Fibroblast of skin of left quadriceps (primary cell): Measurements from ENCODE around the gene PZP.
"Not testable (repeated sequence)": the region's sequence is repeated elsewhere in the genome, so short reads cannot be mapped to it uniquely, and the experiment has no call there.

Experiments
- DNase-seq, 2 experiments: peaks; one replicate each; pipeline ENCODE4 v3.0.0-alpha.2; 2013; ENCODE audit warnings: low read depth in 2 of 2

Gene PZP

GRCh38 chr12:9184276-9184675 lies 23.9 kb downstream of the PZP start:
- DNase-seq: no peak

DNA sequence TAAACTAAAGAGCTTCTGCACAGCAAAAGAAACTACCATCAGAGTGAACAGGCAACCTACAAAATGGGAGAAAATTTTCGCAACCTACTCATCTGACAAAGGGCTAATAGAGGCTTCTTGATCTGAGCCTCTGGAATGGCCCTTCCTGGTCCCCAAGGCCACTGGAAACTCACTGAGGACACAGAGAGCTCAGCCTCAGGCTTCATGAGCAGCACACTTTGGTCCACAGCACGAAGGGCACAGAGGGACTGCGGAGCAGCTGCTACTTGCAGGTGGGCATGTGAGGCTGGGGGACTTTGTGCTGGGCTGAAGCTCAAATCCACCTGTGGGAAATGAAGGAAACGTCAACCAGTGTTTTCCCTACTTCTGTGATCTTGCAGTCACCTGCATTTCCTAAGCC lies 27.4 kb downstream of the PZP start:
- DNase-seq: no peak

- DNase-seq: no peak
Observed at GRCh38 chr12:9179781-9180180, 28.4 kb downstream of the PZP start.

DNA sequence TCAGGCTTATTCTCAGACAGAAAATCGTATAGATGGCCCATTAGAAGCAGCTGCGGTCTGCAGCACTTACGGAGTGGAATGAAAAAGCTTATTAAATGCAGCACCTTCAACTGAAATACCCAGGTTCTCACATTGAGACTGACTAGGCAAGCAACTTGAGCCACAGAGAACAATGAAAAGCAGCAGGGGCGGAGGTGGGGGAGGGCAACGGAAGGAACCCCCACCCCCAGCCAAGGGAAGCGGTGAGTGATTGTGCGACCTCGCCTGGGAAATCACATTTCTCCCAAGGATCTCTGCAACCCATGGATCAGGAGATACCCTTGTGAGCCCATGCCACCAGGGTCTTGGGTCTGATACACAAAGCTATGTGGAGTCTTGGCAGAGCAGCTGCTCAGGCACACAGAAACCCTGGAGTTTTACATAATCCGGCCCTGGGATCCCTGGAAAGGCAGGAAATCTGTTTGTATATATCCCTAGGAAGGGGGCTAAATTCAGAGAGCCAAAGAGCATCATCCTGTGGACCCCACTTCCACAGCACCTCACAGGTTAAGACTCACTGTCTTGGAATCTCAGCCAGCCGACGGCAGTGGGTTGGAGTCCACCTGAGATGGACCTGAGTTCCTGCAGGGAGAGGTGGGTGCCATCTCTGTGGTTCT lies 38.1 kb downstream of the PZP start:
- no peak for DNase-seq

- DNase-seq: not testable (repeated sequence)
Observed at GRCh38 chr12:9167345-9167744, 40.9 kb downstream of the PZP start.

DNA sequence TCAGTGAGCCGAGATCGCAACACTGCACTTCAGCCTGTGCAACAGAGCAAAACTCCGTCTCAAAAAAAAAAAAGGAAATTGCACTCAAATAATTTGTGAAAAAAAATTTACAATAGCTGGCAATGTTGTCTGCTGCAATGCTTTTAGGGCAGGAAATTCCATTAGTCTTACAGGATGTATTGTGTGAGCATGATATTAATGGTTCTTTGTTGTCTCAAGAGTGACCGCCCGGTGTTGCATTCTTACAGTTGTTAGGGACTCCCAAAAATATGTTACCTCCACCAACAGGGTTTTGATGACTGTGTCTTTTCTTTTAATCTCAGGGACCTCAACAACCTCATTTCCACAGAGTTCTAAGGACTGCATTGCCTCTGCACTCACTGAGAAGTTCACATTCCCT lies 44.8 kb downstream of the PZP start:
- DNase-seq: no peak

DNA sequence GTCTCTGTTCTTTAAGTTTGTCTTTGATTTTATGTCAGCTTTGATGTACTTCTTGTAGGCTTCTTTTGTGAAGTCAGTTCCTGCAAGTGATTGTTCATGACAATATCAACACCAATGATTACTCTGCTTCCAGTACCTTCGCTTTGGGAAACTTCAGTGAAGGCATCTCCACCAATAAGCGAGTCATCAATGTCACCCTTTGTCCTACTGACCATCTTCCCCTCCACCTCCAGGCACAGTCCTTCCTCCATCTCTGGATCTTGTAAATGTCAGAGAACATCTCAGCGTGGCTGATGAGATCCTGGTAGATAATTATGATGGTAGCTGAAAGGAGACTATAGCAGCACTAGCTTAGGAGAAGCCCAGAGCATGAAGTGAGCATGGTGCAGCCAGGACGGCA lies 52.1 kb downstream of the PZP start:
- no peak for DNase-seq

- no peak for DNase-seq
Observed at GRCh38 chr12:9149372-9149771, 58.8 kb downstream of the PZP start.

DNA sequence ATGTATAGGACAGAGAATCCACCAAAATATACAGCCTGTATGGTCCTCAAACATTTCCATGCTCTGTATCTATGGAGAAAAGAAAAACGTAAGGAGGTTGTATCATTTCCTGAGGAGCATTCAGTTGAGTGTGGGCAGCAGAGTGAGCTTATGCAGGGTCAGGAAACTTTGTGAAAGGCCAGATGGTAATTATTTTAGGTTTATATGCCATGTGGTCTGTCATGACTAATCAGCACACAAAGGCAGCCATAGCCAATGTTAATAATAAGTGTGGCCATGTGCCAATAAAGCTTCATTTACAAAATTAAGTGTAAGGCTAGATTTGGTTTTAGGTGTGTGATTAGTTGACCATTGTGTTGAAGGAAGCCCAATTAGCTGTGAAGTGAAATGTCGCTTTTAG lies 59.3 kb downstream of the PZP start:
- DNase-seq: no peak

GRCh38 chr12:9147461-9147860 lies 60.7 kb downstream of the PZP start:
- no peak for DNase-seq

DNA sequence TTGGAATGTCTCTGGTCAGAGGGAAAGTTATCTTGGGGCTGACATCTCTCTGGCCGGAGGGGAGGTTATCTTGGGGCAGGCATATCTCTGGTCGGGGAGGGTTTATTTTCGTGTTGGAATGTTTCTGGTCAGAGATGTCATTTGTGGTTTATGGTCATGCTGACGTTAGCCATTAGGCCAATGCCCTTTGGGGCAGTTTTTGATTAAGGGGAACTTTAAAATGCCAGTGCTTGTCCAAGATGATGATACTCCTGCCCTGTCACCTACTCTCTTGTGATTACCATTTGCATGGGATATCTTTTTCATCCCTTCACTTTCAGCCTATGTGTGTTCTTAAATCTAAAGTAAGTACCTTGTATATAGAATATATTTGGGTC lies 63.5 kb downstream of the PZP start:
- DNase-seq: no peak

DNA sequence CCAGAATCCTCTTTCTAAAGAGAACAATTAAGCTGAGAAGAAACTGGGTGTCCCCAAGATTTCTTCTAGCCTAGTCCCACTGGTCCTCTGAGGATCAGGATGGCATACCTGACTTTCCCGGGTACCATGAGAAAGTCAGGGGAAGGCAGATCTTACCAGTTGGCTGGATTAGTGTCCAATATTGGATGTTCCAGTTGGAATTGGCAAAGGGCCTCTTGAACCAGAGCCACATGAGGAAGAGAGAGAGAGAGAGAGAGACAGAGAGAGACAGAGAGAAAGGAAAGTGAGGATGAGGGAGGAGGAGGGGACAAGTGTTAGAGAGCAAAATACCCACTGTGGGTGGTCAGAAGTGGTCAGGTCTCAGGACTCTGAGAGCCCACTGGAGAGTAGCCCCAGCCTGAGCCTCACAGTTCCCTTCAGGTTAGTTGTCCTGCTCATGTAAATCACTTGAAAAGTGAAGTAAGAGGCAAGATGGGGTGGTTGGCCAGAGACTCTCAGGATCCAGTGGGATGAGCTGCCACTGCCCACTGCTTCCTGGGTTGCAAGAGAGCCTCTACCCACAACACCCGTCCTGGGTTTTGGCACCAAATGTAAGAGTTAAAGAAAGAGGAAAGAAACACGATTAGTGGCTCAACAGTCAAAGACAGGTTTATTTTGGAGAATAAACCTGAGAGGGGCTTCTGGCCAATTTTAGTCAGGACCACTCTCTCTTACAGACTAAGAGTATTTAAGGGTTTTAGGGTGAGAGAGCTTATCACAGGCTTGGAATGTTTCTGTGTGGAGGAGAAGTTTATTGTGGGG lies 64.1 kb downstream of the PZP start:
- no peak for DNase-seq

DNA sequence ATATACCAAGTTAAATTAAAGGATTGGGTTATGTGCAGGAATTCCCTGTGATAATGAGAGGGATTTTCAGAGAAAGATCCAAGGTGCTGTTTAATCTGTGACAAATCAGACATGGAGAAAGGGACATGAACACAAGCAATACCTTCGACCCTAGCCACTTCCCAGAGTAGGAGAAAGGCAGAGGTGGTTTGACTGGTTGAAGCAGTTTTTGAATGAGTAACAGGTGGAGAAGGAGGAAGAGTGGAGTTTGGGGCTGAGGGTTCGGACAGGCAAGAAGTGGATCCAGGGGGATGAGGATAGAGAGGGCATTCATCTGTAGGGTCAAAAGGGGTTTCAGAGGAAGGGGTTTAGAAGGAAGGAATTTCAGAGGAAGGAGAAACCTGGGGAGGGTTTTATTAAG lies 65.1 kb downstream of the PZP start:
- DNase-seq: no peak

DNA sequence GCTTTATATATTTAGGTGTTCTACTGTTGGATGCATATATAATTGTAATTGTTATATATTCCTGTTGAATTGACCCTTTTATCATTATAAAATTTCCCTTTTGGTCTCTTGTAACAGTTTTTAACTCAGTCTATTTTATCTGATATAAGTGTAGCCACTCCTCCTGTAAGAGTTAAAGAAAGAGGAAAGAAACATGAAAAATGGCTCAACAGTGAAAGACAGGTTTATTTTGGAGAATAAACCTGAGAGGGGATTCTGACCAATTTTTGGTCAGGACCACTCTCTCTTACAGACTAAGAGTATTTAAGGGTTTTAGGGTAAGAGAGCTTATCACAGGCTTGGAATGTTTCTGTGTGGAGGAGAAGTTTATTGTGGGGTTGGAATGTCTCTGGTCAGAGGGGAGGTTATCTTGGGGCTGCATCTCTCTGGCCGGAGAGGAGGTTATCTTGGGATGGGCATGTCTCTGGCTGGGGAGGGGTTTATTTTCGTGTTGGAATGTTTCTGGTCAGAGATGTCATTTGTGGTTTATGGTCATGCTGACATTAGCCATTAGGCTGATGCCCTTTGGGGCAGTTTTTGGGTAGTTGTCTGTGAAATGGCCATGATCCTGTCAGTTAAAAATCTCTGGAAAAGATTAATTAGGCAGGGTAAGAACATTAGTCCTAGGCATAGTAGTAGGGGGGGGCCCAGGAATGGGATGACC lies 68.5 kb downstream of the PZP start:
- DNase-seq: not testable (repeated sequence)

DNA sequence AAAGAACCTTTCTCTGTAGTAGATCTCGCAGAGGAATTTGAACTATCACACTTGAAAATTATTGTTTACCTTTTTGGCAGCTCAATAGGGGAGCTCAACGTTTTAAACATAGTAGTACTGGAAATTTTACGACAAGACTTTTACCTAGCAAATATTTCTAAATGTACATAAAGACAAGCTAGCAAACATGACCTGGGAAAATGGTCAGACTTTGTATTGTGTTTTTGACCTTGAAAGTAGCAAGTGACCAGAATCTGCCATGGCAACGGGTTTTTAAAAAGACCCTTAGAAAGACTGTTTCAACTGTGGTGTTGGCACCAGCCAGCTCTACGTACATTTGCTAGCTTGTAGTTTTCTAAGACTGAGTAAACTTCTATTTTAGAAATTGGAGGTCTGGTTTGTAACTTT lies 72.3 kb downstream of the PZP start:
- DNase-seq: no peak

DNA sequence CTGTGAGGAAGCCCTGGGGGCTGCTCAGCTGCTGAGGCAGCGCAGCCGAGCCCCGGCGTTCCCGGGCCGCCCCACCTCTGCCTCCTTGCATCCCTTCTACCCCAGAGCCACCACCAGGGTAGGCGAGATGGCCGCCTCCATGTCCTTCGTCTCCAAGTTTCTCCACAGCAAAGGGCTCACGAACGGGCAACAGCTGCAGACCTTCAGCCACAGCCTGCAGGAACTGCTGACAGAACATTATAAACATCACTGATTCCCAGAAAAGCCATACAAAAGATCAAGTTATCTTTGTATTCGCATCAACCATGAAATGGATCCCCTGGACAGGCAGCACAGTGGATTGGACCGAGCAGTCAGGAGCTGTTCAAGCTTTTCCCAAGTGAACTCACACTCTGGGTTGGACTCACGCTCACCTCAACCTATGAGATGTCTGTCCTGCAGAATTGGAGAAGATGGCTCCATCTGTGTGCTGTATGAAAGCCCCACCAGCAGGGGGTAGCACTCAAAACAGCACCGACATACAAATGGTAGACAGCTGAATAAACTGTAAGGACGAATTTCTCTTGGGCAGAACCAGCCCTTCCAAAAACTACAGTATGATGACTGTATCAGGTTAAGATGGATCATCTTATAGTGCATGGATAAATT lies 73.1 kb downstream of the PZP start:
- DNase-seq: no peak

DNA sequence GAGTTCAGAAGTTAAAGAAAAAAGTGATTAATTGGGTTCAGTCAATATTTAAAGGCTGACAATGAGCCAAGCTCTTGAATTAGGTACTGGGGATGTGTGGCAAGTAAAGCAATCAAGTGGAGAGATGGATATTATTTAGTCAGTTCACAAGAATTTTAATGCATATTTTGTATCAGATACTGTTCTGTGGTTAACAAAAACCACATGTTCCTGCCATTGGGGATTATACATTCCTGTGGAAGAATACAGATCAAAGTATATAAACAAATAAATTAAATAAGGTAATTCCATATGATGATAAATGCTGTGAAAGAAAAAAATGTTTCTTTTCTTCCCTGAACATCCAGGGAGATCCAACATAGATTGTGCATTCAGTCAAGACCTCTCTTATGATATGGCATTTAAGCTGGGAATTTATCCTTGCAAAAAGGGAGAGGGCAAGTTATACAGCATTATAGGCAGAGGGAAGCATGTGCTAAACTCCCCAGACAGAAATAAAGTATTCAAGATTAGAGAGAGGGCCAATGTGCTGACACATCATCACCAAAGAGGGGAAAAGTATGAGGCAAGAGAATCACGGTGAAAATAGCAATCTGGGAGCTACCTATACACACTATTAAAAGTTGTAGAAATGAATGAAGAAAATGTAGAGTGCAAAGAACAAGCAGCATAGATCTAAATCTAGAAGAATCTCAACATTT lies 74.8 kb downstream of the PZP start:
- no peak for DNase-seq

DNA sequence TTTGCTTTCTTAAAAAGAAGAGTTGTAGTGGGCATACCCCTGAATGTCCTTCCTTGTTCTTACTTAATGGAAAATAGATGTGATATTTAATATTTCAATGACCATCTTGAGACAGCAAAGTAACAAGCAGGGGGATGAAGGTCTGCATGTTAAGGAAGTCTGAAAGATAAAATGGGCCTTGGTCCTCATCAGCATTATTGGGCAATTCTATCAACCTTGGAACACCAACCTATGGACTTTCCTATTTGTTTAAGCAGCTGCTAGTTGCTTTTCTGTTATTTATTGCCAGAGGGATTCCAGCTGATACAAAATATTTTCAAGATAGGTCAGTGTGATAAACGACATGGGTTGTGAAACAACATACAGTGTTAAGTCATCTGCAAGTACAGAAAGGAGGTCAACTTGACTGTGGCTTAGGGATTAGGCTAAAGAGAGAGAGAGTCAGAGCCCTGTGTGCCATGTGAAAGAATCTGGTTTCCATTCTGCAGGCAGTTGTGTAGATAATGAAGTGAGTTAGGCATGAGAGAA lies 76.1 kb downstream of the PZP start:
- DNase-seq: no peak

- DNase-seq: no peak
Observed at GRCh38 chr12:9130244-9130643, 78.0 kb downstream of the PZP start.

DNA sequence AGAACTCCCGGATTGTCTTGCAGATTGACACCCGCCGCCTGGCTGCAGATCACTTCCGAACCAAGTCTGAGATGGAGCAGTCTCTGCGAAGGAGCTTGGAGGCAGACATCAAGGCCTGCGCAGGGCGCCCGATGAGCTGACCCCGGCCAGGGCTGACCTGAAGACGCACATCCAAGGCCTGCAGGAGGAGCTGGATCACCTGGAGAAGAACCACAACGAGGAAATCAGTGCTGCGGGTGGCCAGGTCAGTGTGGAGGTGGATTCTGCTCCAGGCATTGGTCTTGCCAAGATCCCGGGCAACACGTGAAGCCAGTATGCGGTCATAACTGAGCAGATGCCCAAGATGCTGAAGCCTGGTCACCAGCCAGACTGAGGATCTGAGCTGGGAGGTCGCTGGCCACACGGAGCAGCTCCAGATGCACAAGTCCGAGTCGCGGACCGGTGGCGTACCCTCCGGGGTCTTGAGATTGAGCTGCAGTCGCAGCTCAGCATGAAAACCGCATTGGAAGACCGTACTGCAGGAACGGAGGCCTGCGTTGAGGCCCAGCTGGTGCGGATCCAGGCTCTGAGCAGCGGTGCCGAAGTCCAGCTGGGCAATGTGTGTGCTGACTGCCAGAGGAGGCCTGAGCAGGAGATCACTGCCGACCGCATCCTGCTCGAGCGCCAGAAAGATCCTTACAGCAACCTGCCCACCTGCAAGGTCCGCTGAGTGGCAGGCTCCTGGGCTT lies 80.1 kb downstream of the PZP start:
- DNase-seq: no peak

- no peak for DNase-seq
Observed at GRCh38 chr12:9127484-9127883, 80.7 kb downstream of the PZP start.
